ENCODE results near the gene AGXT.

GRCh38 chr2:240927390-240927781, 58.8 kb downstream of the AGXT start:
- no peak for TF ChIP-seq CTCF (conservative IDR thresholded peaks at IDR 0.05)
- no peak for TF ChIP-seq ZFX (IDR thresholded peaks at IDR 0.05)

Data from C4-2B (cell line).